DOHH2 (cell line): ENCODE measurements around the gene SUPT6H.

Experiments used
- H3F3A ChIP-seq: fragments of 200-600 bp; sonication (generic), shearing (Covaris generic); 2 replicates; pipeline ENCODE4 v1.6.0; 2016; ENCODE audit warnings: antibody characterized with exemption, mild to moderate bottlenecking; ENCODE audit not compliant: control insufficient read depth, insufficient read depth
- H3K27ac ChIP-seq: fragments of 200-600 bp; sonication (generic); 2 replicates; pipeline ENCODE4 v1.5.1; 2014; ENCODE audit warnings: low read depth, mild to moderate bottlenecking, low read length, moderate library complexity
- H3K27me3 ChIP-seq: fragments of 200-600 bp; sonication (generic); 2 replicates; pipeline ENCODE4 v1.6.1; 2014; ENCODE audit warnings: mild to moderate bottlenecking, low read length, mixed read lengths; ENCODE audit not compliant: control insufficient read depth
- H3K36me3 ChIP-seq: fragments of 200-600 bp; sonication (generic); 2 replicates; pipeline ENCODE4 v1.6.1; 2014; ENCODE audit warnings: mild to moderate bottlenecking, low read length, moderate library complexity, mixed read lengths; ENCODE audit not compliant: control insufficient read depth
- H3K4me1 ChIP-seq: fragments of 200-600 bp; sonication (generic); 2 replicates; pipeline ENCODE4 v1.6.1; 2014; ENCODE audit warnings: mild to moderate bottlenecking, low read length, mixed read lengths; ENCODE audit not compliant: control insufficient read depth
- H3K4me2 ChIP-seq: fragments of 200-600 bp; sonication (generic); 2 replicates; pipeline ENCODE4 v1.6.0; 2014; ENCODE audit warnings: mild to moderate bottlenecking, low read length, moderate library complexity
- H3K4me3 ChIP-seq: fragments of 200-600 bp; sonication (generic); 2 replicates; pipeline ENCODE4 v1.5.1; 2014; ENCODE audit warnings: mild to moderate bottlenecking, low read length, mixed read lengths
- H3K79me2 ChIP-seq: fragments of 200-600 bp; sonication (generic); 2 replicates; pipeline ENCODE4 v1.6.1; 2014; ENCODE audit warnings: mild to moderate bottlenecking, low read length, mixed read lengths; ENCODE audit not compliant: control insufficient read depth
- H3K9me2 ChIP-seq: fragments of 200-600 bp; sonication (generic); replicated peaks from 2 replicates; pipeline ENCODE4 v1.6.1; 2014; ENCODE audit warnings: mild to moderate bottlenecking, low read length, mixed read lengths; ENCODE audit not compliant: control insufficient read depth
- H3K9me3 ChIP-seq: fragments of 200-600 bp; sonication (generic); 2 replicates; pipeline ENCODE4 v1.6.1; 2014; ENCODE audit warnings: antibody characterized with exemption, low read length, mixed read lengths; ENCODE audit not compliant: control insufficient read depth, insufficient read depth
- H4K20me1 ChIP-seq: fragments of 200-600 bp; sonication (generic); 2 replicates; pipeline ENCODE4 v1.6.0; 2014; ENCODE audit warnings: low read depth, mild to moderate bottlenecking, antibody characterized with exemption, low read length, moderate library complexity; ENCODE audit not compliant: control insufficient read depth, insufficient read depth
- CTCF ChIP-seq: fragments of 200-600 bp; sonication (generic); IDR thresholded peaks from one replicate; pipeline ENCODE4 v1.5.1; 2014; ENCODE audit warnings: antibody characterized with exemption, mild to moderate bottlenecking, low read depth, low read length; ENCODE audit not compliant: poor library complexity, severe bottlenecking
- EZH2phosphoT487 ChIP-seq: fragments of 200-600 bp; sonication (generic); IDR thresholded peaks from 2 replicates; pipeline ENCODE4 v1.6.1; 2017; ENCODE audit warnings: borderline replicate concordance, mild to moderate bottlenecking, antibody characterized with exemption, low read length, moderate library complexity, mixed read lengths

Gene SUPT6H

GRCh38 chr17:28748852-28749515, 87.0 kb downstream of the SUPT6H start:
- H3F3A ChIP-seq: peaks cover 28% of the 10 kb centered on the region

GRCh38 chr17:28749516-28750177, 87.6 kb downstream of the SUPT6H start:
- Histone ChIP-seq H3K27ac (peak overlapping the region; percentile 14; the same call in 1 of the 2 replicates), H3K79me2 (peaks cover 53% of the 10 kb centered on the region)

More at GRCh38 chr17:28748852-28749515, 87.0 kb downstream of the SUPT6H start:
- Histone ChIP-seq H3K4me1 (peaks cover 30% of the 10 kb centered on the region), H3K4me3 (no peak overlapping the region), H4K20me1 (peaks cover 27% of the 10 kb centered on the region), H3K36me3 (peaks cover 80% of the 10 kb centered on the region), H3K79me2 (peaks cover 59% of the 10 kb centered on the region), H3K27me3 (no peaks in the 10 kb centered on the region), H3K9me2 (no peaks in the 10 kb centered on the region), H3K9me3 (no peaks in the 10 kb centered on the region), H3K27ac (no peak overlapping the region), H3K4me2 (no peak overlapping the region)
- TF ChIP-seq EZH2phosphoT487 (no peak), CTCF (no peak)

GRCh38 chr17:28750178-28751047, 88.4 kb downstream of the SUPT6H start:
- peaks cover 29% of the 10 kb centered on the region for H3K4me1 ChIP-seq
- H3K27ac ChIP-seq: 0 out of 2 replicates have a peak overlapping the region, but pooled peaks have one; percentile 14
- H3K36me3 ChIP-seq: peaks cover 69% of the 10 kb centered on the region
- H4K20me1 ChIP-seq: peaks cover 26% of the 10 kb centered on the region
- H3K79me2 ChIP-seq: peaks cover 45% of the 10 kb centered on the region
- H3K9me3 ChIP-seq: no peaks in the 10 kb centered on the region
- H3K9me2 ChIP-seq: no peaks in the 10 kb centered on the region
- peak overlapping the region; percentile 6; the same call in 1 of the 2 replicates for H3K4me2 ChIP-seq
- TF ChIP-seq EZH2phosphoT487 (no peak), CTCF (peak; percentile 97)
- no peak overlapping the region for H3K4me3 ChIP-seq
- no peaks in the 10 kb centered on the region for H3K27me3 ChIP-seq
- H3F3A ChIP-seq: peaks cover 26% of the 10 kb centered on the region

More at GRCh38 chr17:28749516-28750177, 87.6 kb downstream of the SUPT6H start:
- no peaks in the 10 kb centered on the region for H3K9me3 ChIP-seq
- H3K9me2 ChIP-seq: no peaks in the 10 kb centered on the region
- no peaks in the 10 kb centered on the region for H3K27me3 ChIP-seq
- TF ChIP-seq EZH2phosphoT487 (no peak), CTCF (no peak)
- H3K4me2 ChIP-seq: peak overlapping the region; percentile 7
- peaks cover 27% of the 10 kb centered on the region for H4K20me1 ChIP-seq
- peaks cover 76% of the 10 kb centered on the region for H3K36me3 ChIP-seq
- no peak overlapping the region for H3K4me3 ChIP-seq
- H3K4me1 ChIP-seq: peaks cover 30% of the 10 kb centered on the region
- peaks cover 26% of the 10 kb centered on the region for H3F3A ChIP-seq
